ENCODE results near the gene ARHGEF12.

ARHGEF12 gene

GRCh38 chr11:120384476-120384875, 48.3 kb downstream of the ARHGEF12 start:
- no peak for DNase-seq (ENCODE audit: low read depth in 2 of 2)

GRCh38 chr11:120385110-120385509, 48.9 kb downstream of the ARHGEF12 start:
- no peak for DNase-seq (ENCODE audit: low read depth in 2 of 2)

GRCh38 chr11:120385655-120386054, 49.4 kb downstream of the ARHGEF12 start:
- no peak for DNase-seq (ENCODE audit: low read depth in 2 of 2)

- no peak for DNase-seq (ENCODE audit: low read depth in 2 of 2)
These were observed 50.1 kb downstream of the ARHGEF12 start for GRCh38 chr11:120386318-120386717.

- no peak for DNase-seq (ENCODE audit: low read depth in 2 of 2)
These were observed 50.7 kb downstream of the ARHGEF12 start for GRCh38 chr11:120386774-120387371.

GRCh38 chr11:120388261-120388660, 52.0 kb downstream of the ARHGEF12 start:
- DNase-seq (ENCODE audit: low read depth in 2 of 2) = no peak

GRCh38 chr11:120389693-120390584, 53.7 kb downstream of the ARHGEF12 start:
- no peak for DNase-seq (ENCODE audit: low read depth in 2 of 2)

GRCh38 chr11:120390585-120390922, 54.3 kb downstream of the ARHGEF12 start:
- no peak for DNase-seq (ENCODE audit: low read depth in 2 of 2)

- DNase-seq (ENCODE audit: low read depth in 2 of 2) = no peak
These were observed 55.1 kb downstream of the ARHGEF12 start for GRCh38 chr11:120391292-120391691.

- DNase-seq (ENCODE audit: low read depth in 2 of 2) = no peak
These were observed 55.6 kb downstream of the ARHGEF12 start for GRCh38 chr11:120391854-120392253.

GRCh38 chr11:120392314-120392713, 56.1 kb downstream of the ARHGEF12 start:
- no peak for DNase-seq (ENCODE audit: low read depth in 2 of 2)

- no peak for DNase-seq (ENCODE audit: low read depth in 2 of 2)
These were observed 56.6 kb downstream of the ARHGEF12 start for GRCh38 chr11:120392793-120393192.

GRCh38 chr11:120394119-120394518, 57.9 kb downstream of the ARHGEF12 start:
- no peak for DNase-seq (ENCODE audit: low read depth in 2 of 2)

GRCh38 chr11:120395778-120396177, 59.6 kb downstream of the ARHGEF12 start:
- DNase-seq (ENCODE audit: low read depth in 2 of 2) = no peak

- DNase-seq (ENCODE audit: low read depth in 2 of 2) = no peak
These were observed 61.9 kb downstream of the ARHGEF12 start for GRCh38 chr11:120398132-120398531.

- no peak for DNase-seq (ENCODE audit: low read depth in 2 of 2)
These were observed 63.1 kb downstream of the ARHGEF12 start for GRCh38 chr11:120399307-120399706.

- no peak for DNase-seq (ENCODE audit: low read depth in 2 of 2)
These were observed 64.6 kb downstream of the ARHGEF12 start for GRCh38 chr11:120400564-120401364.

GRCh38 chr11:120401506-120401905, 65.3 kb downstream of the ARHGEF12 start:
- DNase-seq (ENCODE audit: low read depth in 2 of 2) = no peak

- DNase-seq (ENCODE audit: low read depth in 2 of 2) = no peak
These were observed 67.8 kb downstream of the ARHGEF12 start for GRCh38 chr11:120403966-120404365.

- DNase-seq (ENCODE audit: low read depth in 2 of 2) = no peak
These were observed 68.3 kb downstream of the ARHGEF12 start for GRCh38 chr11:120404495-120404894.

GRCh38 chr11:120409655-120410054, 73.4 kb downstream of the ARHGEF12 start:
- DNase-seq (ENCODE audit: low read depth in 2 of 2) = no peak

GRCh38 chr11:120410622-120411380, 74.6 kb downstream of the ARHGEF12 start:
- DNase-seq (ENCODE audit: low read depth in 2 of 2) = no peak
